GM04503 (cell line): ENCODE measurements around the gene PTGER1.
A peak's percentile ranks its signal among the peaks of the same experiment; 100 is the strongest.

Experiments
- DNase-seq: peaks from one replicate; pipeline ENCODE4 v3.0.0-alpha.2; 2012; ENCODE audit warnings: low read depth

PTGER1 gene

DNA sequence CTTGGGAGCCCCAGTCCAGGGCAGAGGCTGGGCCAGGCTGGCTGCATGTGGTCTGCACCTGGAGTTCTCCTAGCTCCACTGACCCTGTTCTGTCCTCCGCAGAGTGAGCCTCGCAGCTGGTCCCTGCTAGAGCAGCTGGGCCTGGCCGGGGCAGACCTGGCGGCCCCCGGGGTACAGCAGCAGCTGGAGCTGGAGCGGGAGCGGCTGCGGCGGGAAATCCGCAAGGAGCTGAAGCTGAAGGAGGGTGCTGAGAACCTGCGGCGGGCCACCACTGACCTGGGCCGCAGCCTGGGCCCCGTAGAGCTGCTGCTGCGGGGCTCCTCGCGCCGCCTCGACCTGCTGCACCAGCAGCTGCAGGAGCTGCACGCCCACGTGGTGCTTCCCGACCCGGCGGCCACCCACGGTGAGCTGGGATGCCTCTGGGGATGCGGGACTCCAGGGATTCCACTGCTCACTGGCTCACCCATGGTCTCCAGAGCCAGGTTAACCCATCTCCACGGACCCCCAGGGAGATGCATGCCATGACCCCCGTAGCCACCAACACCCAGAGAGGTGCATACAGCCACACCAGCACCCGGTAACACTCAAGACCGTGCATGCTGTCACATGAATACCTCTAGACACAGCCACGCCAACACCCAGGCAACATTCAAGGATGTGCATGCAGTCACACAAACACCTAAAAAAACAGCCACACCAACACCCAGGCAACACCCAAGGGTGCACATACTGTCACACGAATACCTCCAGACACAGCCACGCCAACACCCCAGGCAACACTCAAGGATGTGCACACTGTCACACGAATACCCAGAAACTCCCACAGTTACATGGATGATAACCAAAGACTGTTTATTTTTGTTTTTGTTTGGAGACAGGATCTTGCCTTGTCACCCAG lies 33.9 kb downstream of the PTGER1 start:
- no peak for DNase-seq

DNA sequence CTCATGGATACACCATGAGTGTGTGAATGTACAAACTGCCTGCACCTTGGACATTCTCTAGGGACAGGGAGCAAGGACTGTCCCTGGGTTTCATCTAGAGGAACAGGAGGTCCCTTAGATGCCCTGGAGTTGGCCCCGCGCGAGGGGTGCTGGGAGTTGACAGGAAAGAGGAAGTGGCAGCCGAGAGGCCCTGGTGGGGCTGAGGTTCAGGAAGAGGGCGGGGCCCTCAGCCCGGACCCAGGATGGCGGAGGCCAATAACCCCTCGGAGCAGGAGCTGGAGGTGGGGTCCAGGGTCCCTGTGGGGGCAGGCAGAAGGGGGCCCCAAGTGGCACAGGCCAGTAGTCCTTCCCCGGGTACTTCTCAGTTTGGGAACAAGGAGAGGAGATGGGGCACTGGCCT lies 35.1 kb downstream of the PTGER1 start:
- no peak for DNase-seq

DNA sequence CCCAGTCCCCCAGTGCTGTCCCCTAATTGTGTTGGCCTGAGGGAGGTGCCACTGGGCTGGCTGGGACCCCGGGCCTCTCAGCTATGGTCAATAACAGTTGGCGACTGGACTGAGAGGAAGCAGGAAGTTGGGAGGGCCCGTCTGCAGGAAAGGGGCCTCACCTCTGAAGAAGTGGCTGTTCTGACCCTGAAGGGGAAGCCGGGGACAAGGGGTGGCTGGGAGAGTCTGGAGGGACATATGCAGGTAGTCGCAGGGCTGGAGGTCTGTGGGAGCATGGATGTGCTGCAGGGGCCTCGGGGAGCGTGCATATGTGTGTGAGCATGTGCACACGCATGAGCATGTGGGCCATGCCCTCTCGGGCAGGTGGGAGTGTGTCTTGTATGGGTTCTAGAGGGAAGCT lies 36.1 kb downstream of the PTGER1 start:
- no peak for DNase-seq

DNA sequence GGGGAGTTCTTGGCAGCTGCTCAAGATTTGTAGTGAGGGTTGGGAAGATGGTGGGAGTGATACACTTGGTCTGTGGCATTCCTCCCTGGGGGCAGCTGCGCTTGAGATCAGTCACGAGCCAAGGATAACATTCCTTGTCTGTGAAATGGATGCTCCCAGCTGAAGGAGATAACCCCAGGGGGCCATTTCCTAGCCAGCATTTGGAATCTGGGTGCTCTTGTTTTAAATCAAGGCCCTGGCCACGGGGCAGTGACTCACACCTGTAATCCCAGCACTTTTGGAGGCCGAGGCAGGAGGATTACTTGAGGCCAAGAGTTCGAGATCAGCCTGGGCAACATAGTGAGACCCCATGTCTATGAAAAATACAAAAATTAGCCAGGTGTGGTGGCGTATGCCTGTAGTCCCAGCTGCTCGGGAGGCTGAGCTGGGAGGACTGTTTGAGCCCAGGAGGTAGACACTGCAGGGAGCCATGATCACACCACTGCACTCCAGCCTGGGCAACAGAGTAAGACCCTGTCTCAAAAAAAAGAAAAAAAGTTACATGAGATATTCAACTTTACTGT lies 37.5 kb downstream of the PTGER1 start:
- no peak for DNase-seq

DNA sequence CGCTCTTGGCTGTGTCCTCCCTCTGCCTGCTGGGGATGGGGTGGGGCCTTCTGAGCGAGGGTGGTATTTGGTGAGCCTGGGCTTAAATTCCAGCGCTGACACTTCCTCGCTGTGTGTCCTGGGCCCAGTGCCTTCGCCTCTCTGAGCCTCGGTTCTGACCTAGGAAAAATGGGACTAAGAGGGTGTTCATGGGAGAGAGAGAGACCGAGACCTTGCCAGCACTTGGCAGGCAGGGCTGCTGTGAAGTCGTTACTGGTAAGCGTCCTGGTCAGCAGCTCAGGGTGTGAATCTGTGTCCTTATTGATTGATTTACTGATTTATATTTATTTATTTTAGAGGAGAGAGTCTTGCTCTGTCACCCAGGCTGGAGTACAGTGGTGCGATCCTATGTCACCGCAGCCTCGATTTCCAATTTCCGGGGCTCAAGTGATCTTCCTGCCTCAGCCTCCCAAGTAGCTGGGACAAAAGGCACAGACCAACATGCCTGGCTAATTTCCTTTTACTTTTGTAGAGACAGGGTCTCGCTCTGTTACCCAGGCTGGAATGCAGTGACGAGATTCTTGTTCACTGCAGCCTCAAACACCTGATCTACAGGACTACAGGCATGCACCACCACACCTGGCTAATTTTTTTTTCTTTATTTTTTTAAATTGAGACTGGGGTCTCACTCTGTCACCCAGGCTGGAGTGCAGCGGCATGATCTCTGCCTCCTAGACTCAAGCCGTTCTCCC lies 39.7 kb downstream of the PTGER1 start:
- no peak for DNase-seq

DNA sequence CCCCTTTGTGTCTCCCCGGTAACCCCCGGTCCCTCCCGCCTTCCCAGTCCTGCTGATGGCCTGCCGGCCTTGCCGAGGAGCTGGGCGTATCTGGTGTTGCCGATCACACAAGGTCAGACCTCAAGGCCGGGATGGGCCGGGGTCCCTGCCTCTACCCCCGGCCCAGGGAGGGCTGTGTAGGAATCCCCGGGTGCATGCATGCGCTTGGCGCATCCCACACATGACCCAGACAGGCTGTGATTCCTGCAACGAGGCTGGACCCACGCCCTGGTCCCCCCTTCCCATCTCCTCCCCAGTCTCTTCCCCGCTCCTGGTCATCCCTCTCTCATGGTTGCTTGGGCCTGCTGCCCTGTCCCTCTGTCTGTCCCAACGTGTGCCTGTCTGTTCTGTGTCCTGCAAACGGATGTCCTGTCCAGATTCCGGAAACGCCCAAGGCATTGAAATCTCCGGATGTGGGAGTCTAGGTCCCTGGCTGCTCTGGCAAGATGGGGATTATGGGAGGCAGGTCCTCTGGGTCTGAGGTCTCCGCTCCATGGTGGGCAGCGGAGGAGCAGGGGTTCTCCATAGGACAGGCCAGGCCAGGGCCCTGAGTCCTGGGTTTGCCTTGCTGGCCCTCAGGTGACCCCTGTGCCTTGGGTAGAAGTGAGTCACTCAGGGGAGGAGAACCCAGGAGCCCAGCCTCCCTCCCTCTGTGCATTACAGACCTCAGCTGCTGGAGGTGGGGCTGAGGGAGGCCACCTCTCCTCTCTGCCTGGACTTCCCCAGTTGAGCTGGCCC lies 40.4 kb downstream of the PTGER1 start:
- peak; percentile 58 for DNase-seq

DNA sequence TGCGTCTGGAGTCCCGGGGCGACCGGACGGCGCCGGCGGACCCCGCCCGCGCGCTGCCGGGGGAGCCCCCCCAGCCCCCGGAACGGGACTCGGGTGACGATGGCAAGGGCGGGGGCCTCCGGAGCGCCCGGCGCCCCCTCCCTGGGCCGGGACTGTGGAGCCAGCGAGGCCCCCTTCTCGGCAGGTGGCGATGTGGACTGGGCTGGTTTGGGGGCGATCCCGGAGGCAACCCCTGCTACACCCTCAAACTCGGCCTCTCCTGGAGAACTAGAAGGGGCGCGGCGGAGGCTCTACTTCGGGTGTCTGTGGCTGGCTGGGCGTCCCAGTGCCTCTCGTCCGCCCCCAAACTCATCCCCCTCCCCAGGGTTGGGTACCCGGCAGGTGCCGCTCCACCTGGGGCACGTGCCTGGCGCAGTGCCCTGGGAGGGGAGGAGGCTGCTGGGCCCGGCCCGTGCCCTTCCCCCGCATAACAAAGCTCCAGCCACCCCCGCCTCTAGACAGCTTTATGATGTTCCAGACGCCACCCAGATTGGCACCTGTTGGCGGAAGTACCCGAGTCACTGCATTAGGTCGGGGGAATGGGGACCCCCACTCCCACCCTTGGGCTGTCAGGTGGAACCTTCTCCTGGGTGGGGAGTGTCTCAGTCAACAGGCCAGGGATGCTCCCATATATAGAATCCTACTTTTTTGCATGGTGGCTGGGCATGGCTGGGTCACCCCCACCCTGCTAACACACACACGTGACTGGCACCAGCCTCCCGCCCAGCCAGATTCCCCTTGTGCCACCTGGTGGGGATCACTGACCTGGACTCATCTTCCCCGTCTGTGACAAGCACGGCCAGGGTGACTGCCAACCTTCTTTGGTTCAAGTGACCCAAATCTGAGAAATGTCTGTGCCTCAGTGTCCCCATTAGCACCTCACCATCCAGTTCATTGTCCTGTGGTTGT lies 41.3 kb downstream of the PTGER1 start:
- DNase-seq = no peak

DNA sequence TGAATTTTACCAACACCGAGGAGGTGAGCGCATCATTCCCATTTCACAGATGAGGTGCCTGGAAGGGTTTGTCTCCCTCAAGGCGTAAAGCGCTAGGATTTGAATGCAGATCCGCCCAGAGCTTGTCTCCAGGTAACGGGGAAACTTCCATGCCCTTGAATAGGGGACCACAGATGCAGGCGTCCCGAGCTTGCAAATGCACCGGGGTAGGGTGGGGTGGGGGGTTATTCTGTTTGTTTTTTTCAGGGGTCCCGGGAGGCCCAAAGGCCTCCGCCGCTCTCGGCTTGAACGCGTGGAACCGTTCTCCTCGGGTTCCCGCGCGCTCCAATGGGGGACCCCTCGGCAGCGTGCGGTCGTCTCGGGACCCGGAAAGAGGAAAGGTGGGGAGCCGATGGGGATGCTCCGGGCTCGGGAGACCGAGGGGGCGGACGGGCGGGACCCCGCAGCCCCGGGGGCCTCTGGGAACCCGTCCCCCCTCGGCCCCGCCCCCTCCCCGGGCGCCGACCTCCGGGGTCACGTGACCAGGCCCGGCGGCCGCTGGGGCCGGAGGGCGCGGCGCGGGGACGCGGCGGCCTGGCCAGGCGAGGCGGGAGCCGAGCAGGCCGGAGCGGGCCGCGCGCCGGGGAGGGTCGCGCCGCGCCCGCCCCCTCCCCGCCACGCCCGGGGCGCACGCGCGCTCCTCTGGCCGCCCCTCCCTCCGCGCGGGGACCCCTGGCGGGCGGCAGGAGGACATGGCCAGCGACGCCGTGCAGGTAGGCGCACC lies 42.2 kb downstream of the PTGER1 start, which contains the start of gene PKN1:
TSS of gene PKN1 (plus strand) at position 516 of the 763 bp plus-strand sequence. CDS start at position 732, 216 bp downstream.
- DNase-seq = no peak

DNA sequence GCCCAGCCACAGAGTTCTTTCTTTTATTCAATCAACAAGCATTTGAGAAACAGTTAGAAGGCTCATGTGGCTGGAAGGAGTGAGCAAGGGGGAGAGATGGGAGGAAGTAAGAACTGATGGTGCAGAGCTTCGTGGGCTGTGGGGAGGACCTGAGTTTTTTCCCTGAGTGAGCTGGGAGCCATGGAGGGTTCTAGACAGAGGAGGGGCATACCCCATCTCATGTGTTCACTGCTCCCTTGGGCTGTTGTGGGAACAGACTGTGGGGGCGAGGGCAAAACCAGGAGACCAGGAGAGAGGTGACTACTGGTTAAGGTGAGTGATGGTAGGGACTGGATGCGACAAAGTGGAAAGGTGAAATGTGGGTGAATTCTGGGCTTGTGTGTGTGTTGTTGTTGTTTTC lies 44.4 kb downstream of the PTGER1 start:
- no peak for DNase-seq

DNA sequence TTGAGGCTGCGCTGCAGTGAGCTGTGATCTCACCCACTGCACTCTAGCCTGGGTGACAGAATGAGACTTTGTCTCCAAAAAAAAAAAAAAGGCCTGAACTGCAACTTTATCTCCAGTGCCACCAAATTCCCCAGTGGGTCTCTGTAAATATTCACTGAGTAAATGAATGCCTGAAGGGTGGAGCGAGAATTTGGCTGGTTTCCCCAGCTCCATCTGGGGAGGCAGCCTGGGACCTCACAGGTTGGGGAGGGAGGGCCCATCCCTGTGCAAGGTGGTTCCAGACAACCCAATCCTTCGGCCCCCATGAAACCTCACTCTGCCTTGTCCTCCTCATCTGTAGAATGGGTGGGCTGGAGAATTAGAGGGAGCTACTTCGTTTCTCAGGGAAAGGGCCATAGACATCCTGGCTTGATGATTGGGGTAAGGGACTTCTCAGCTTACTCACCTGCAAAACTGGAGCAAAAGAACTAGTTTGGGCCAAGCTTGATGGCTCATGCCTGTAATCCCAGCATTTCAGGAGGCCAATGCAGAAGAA lies 46.2 kb downstream of the PTGER1 start:
- DNase-seq = no peak

DNA sequence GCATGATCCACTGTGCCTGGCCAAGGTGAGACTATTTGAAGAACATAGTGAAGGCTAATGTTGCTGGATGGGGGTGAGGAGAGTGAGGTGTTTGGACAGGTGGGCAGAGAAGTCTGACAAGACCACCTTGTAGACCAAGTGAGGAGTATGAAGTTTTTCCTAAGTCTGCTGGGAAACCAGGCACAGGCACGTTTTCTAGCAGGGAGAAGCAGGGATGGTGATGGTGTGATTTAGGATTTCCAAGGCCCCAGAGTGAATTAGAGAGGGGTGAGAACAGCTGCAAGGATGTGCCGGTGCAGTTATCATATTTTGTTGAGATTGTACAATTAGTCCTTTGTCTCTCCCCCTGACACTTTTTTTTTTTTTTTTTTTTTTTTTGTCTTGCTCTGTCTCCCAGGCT lies 47.7 kb downstream of the PTGER1 start:
- no peak for DNase-seq

DNA sequence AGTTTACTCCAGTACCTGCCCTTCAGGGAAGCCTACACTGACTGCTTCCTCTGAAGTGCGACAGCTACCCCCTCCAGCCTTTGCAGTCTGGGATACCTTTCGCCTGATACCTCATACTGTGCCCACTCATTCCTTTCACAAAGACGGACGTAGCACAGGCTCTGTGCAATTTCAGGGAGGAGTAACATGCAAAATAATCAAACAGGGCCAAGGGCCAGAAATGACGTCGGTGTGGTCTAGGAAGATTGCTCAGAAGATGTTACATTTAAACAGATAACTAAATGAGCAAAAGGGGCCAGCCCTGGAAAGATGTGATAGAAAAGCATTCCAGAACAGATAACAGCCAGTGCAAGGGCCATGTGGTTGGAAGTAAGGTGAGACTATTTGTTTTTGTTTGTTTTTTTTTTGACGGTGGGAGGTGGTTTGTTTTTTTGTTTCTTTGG lies 49.4 kb downstream of the PTGER1 start:
- no peak for DNase-seq
